SKM-1 treated with dmso at 0.1 percent for 144 hours (cell line): ENCODE measurements around the gene PNN.
"Not testable (repeated sequence)": the region's sequence is repeated elsewhere in the genome, so short reads cannot be mapped to it uniquely, and the experiment has no call there.

ENCODE experiments used
- DNase-seq: peaks from one replicate; lab custom pipeline; 2025; ENCODE audit not compliant: unreplicated experiment; lab: John Stamatoyannopoulos, UW

The PNN gene

GRCh38 chr14:39174560-39175444 lies at the start of gene PNN:
Gene PNN, plus strand, starts transcription at chr14:39175254. Its CDS starts 26 bp downstream, at chr14:39175280.
- peak; percentile 93 for DNase-seq

GRCh38 chr14:39137835-39138234 lies 37.2 kb upstream of the PNN start:
- not testable (repeated sequence) for DNase-seq

- DNase-seq: no peak
These were observed 36.6 kb upstream of the PNN start for GRCh38 chr14:39138440-39138839.

- DNase-seq: no peak
These were observed 34.9 kb upstream of the PNN start for GRCh38 chr14:39140170-39140569.

GRCh38 chr14:39141623-39142022 lies 33.4 kb upstream of the PNN start:
- not testable (repeated sequence) for DNase-seq

GRCh38 chr14:39143226-39143625 lies 31.8 kb upstream of the PNN start:
- DNase-seq: not testable (repeated sequence)

GRCh38 chr14:39145266-39145966 lies 29.6 kb upstream of the PNN start:
- no peak for DNase-seq

- DNase-seq: no peak
These were observed 20.4 kb upstream of the PNN start for GRCh38 chr14:39154594-39155189.

GRCh38 chr14:39157491-39157890 lies 17.6 kb upstream of the PNN start:
- DNase-seq: no peak

- DNase-seq: no peak
These were observed 16.7 kb upstream of the PNN start for GRCh38 chr14:39158222-39158858.

GRCh38 chr14:39160494-39160893 lies 14.6 kb upstream of the PNN start:
- no peak for DNase-seq

- not testable (repeated sequence) for DNase-seq
These were observed 7.2 kb upstream of the PNN start for GRCh38 chr14:39167797-39168320.

GRCh38 chr14:39168591-39168990 lies 6.5 kb upstream of the PNN start:
- DNase-seq: no peak

GRCh38 chr14:39169541-39169900 lies 5.5 kb upstream of the PNN start:
- DNase-seq: no peak

GRCh38 chr14:39173198-39173597 lies 1.9 kb upstream of the PNN start:
- no peak for DNase-seq

GRCh38 chr14:39175445-39176262 lies 600 bp downstream of the PNN start:
- peak; percentile 27 for DNase-seq

- no peak for DNase-seq
These were observed 1.5 kb downstream of the PNN start for GRCh38 chr14:39176263-39177167.

- no peak for DNase-seq
These were observed 2.1 kb downstream of the PNN start for GRCh38 chr14:39177168-39177545.

GRCh38 chr14:39179042-39179441 lies 4.0 kb downstream of the PNN start:
- no peak for DNase-seq
